ENCODE measurements around the gene LRMDA.
"Not testable (repeated sequence)": the region's sequence is repeated elsewhere in the genome, so short reads cannot be mapped to it uniquely, and the experiment has no call there.

Gene LRMDA

DNA sequence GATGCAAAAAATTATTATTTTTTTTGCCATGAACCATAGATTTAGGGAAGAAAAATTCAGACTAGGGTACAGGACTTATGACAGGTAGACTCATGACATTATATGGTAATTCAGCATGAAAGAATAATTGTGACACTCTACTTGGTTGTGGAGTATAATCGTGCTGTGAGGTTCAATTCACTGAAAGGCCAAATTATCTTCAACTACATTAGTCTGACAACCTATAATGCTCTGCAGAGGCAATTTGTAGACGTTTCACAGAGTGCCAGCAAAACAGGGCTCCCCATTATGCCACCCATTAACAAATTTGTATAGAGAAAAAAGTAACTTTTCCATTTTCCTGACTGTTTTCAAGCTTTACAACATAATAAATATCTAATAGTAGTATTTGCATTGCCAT, 292.6 kb downstream of the LRMDA start:
- in situ Hi-C loops (cut with HindIII; ENCODE audit: low sequenced_read_pairs): no loop called here

DNA sequence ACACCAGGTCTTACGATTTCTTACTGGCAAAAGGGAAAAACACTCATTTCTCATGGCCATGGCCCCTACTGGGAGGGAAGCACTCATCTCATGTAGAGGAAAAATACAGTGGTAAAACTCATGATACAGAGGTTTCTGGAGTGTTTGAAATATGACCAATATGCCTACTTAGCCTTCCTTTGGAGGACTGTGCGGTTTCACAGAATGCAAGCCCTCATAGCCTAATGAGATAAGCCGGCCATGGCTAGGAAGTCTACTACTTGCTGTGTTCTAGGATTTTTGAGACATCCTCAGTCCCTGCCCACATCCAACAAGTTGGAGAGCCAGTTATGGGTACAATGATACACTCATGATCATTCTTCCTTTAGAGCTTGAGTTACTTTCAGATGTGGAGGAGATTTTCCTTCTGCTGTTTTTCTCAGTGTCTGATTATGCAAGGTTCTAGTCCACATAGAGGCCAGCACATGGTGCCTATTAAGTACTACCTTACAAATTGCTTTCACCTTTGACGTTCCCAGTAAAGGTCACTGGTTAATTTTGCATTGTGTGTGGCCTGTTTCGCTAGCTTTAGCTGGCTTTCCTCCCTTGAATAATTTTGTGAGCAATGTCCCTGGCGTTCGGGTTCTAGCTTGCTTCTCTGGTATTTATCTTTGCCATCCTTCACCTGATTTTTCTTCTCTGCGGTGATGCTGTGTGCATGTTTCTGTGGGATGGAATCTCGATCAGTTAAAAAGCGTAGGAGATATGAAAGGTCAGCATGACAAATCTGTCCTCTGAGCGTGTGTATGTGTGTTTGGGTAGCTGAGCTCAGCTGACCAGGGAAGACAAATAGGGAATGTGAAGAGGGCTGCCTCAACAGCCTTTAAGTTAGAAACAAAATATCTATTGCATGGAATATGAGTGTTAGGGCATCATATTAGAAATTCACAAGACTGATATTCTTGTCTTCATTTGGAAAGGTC, 295.4 kb downstream of the LRMDA start:
- in situ Hi-C loops (cut with HindIII; ENCODE audit: low sequenced_read_pairs): no loop called here

GRCh38 chr10:75730847-75731246, 299.4 kb downstream of the LRMDA start:
- in situ Hi-C loops (cut with HindIII; ENCODE audit: low sequenced_read_pairs): no loop called here

DNA sequence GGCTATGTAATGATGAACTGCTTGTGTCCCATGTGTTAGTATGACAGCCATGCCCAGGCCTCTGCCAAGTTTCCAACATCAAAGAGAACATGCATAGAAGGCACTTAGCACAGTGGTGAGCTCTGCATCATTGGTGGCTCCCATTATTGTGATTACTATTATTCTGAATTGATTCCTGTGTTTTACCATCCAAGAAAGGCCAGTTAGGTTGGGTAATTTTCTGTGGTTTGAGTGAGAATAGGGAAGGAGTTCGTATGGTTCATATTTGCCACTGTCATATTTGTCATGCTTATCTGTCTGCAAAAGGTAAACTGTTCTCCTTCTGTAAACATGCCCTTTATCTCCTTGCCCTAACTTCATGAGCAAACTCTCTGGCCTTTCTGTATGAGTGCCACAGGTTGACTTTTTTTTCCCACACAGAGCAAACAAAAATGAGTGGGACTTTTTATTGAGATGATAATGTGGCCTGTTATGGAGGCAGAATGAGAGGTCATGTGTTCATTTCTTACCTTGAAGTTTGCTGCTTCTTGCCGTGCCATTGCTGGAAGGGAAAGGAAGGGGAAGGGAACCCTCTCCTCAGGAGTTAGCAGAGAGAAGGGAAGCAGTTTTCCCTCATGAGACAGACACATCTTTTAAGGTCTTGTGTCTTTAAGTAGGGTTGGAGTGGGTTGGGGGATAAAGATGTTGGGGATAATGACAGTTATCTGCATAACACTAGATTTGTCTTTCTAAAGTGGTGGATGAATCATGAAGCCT, 301.9 kb downstream of the LRMDA start:
- in situ Hi-C loops (cut with HindIII; ENCODE audit: low sequenced_read_pairs): no loop called here

GRCh38 chr10:75736151-75736640, 304.8 kb downstream of the LRMDA start:
- in situ Hi-C loops (cut with HindIII; ENCODE audit: low sequenced_read_pairs): no loop called here

DNA sequence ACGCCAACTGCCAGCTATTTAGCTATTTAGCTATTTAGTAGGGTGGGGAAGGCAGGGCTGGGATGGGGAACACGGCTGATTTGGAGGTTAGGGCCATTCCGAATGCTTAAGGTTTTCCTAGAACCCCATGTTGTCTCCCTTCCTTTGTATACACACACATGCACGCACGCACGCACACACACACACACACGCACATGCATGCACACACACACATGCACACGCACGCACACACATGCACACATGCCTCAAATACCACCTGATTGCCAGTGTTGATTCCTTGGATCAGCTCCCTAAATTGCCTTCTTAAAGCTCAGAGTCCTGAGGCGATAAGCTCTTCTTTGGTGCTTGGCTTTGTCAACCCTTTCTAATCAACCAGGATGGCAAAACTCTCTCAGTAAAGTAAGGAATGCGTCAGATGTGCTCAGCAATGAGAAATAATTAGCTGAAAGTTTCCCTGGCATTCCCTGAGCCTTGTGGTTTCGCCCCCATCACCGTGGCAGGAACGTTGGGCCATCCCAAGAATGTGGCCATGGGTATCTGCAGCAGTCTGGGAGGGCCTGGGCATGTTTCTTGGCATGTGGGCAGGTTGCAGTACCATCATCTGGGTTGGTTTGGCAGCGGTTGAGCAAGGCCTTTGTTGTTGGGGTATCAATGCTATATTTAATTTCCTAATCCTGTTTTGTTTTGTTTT, 305.6 kb downstream of the LRMDA start:
- in situ Hi-C loops (cut with HindIII; ENCODE audit: low sequenced_read_pairs): no loop called here

DNA sequence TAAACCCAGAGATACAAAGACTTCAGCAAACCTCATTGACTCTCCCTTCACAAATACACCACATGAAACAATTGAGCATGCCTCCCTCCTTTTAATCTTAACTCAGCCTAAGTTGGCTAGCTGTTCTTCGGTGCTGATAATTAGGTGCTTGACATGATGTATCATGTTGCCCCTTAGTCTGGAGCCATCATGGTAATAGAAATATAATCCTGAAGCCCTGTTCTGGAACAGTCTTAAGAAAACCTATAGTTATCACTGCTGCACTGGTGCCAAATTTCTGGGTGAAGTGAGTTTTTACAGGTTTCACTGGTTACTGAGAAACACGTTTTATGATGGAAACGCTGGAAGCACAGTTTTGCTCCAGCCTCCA, 306.1 kb downstream of the LRMDA start:
- in situ Hi-C loops (cut with HindIII; ENCODE audit: low sequenced_read_pairs): no loop called here

DNA sequence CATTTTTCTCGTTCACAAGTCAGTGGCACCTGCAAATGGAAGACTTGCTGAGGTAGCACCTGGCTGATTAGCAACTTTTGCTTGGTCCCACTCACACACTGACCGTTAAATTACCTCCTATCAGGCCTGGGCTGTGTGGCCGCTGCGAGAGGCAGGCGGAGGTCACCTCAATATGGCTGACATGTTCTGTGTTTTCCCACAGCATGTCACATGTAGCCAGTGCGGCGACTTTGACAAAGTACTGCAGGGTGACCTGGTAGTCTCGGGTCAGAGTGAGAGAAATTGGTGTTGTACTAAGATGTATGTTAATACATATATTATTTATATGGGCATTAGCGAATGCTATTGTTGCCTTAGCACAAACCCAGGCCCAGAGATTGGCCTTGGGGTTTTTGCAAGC, 307.5 kb downstream of the LRMDA start:
- in situ Hi-C loops (cut with HindIII; ENCODE audit: low sequenced_read_pairs): no loop called here

- in situ Hi-C loops (cut with HindIII; ENCODE audit: low sequenced_read_pairs): no loop called here
Measured at GRCh38 chr10:75739414-75740143, 308.2 kb downstream of the LRMDA start.

- in situ Hi-C loops (cut with HindIII; ENCODE audit: low sequenced_read_pairs): no loop called here
Measured at GRCh38 chr10:75740541-75740940, 309.1 kb downstream of the LRMDA start.

GRCh38 chr10:75742355-75742754, 310.9 kb downstream of the LRMDA start:
- in situ Hi-C loops (cut with HindIII; ENCODE audit: low sequenced_read_pairs): no loop called here

DNA sequence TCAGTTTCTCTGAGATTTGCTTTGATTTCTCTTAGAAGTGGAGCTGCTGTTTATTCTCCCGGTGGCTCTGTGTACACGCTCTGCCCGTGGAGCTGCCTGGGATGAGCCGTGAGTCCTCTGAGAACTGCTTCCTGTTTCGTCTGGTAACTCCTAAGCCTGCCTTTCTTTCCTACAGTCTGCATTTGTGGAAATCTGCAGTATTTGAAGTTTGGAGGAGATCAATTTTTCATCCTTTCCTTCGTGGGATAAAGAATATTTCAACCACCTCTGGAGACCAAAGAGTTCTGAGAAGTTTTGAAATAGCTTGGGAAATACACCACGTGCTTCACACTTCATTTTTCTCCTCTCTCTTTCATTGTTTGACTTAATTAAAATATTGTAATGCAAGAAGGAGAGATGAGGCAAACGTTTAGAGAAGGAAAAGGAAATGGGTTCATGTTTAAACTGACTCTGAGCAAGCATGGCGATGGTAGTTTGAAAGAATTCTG, 311.9 kb downstream of the LRMDA start:
- in situ Hi-C loops (cut with HindIII; ENCODE audit: low sequenced_read_pairs): no loop called here

- in situ Hi-C loops (cut with HindIII; ENCODE audit: low sequenced_read_pairs): no loop called here
Measured at GRCh38 chr10:75744261-75744660, 312.8 kb downstream of the LRMDA start.

DNA sequence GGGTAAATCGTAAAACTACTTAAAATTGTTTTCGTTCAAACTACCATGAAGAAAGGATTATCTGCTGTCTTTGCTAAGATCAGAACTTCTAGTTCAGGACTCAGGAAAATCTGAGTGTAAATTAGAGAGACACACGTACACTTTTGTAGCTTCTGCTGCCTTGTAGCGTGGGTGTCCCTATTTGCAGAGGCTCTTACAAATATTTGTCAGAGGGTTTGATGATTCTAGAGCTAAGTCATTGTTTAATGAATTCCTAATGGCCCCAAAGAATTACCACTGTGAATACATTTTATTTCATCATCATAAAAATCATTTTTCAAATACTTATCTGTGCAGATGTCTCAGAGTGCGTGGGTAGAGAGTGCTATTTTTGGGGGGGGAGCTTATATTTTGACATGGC, 314.9 kb downstream of the LRMDA start:
- in situ Hi-C loops (cut with HindIII; ENCODE audit: low sequenced_read_pairs): no loop called here

DNA sequence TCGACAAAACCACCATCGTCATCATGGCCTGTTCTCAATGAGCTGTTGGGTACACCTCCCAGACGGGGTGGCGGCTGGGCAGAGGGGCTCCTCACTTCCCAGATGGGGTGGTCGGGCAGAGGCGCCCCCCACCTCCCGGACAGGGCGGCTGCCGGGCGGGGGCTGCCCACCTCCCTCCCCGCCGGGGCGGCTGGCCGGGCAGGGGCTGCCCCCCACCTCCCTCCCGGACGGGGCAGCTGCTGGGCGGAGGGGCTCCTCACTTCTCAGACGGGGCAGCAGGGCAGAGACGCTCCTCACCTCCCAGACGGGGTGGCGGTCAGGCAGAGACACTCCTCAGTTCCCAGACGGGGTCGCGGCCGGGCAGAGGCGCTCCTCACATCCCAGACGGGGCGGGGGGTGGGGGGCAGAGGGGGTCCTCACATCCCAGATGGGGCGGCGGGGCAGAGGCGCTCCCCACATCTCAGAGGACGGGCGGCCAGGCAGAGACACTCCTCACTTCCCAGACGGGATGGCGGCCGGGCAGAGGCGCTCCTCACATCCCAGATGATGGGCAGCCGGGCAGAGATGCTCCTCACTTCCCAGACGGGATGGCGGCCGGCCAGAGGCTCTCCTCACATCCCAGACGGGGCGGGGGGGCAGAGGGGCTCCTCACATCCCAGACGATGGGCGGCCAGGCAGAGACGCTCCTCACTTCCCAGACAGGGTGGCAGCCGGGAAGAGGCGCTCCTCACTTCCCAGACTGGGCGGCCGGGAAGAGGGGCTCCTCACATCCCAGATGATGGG, 318.9 kb downstream of the LRMDA start:
- in situ Hi-C loops (cut with HindIII; ENCODE audit: low sequenced_read_pairs): not testable (repeated sequence)

DNA sequence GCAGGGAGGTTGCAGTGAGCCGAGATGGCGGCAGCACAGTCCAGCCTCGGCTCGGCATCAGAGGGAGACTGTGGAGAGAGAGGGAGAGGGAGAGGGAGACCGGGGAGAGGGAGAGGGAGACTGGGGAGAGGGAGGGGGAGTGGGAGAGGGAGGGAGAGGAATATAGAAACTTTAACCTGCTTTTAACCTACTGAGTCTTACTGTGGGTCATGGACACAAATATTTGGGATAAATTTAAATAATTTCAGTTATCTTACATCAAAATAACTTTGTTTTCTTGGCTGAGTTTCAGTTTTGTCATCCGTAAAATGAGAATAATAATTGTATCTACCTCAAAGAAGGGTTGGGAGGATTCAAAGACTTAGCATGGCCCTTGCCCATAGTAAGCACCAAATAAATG, 319.8 kb downstream of the LRMDA start:
- in situ Hi-C loops (cut with HindIII; ENCODE audit: low sequenced_read_pairs): no loop called here

GRCh38 chr10:75753621-75754020, 322.2 kb downstream of the LRMDA start:
- in situ Hi-C loops (cut with HindIII; ENCODE audit: low sequenced_read_pairs): no loop called here

DNA sequence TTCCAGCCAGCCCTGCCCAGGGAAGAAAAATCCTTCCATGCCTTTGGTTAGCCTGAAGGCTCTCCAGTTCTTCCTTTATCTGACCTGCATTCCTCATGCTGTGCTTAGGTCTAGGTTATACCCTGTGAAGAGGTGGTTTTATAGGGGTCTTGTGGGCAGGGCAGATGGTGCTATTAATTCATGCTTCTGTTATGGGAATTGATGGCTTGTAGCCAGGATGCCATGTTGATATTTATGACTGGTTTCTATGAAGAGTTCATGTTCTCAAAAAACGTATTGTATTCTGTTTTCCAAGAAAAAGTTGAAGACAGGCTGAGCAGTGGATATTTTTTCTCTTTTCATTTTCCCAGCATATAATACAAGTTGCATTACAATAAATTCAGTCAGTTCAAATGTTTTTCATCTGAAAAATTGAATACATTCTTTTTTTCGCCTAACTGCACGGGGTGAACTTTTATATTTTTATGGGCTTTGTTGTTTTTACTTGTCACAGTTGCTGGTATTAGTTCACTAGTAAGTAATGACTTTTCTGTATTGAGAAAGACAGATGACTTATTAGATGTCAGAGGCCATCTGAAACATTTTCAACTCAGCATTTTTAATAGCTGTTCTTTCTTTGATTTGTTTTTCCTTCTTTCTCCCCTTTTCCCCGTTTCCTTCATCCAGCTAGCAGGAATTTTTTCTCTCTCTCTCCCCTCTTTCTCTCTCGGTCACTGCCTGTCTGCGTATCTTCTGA, 322.8 kb downstream of the LRMDA start:
- in situ Hi-C loops (cut with HindIII; ENCODE audit: low sequenced_read_pairs): no loop called here

DNA sequence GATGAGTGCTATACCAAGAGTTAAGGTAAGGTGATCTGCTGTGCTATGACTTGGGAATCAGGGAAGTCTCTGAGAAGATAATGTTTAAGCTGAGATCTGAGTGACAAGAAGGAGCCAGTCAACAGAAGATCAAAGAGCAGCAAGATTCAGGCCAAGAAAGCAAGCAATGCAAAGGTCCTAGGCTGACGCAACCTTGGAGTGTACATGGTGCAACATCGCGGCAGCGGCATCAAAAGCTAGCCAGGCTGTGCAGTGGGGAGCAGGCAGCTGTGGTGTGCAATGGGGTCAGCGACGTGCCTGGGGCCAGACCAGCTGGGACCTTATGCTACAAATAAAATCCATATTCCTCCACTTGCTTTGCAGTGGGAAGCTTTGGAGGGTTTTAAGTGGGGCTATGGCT, 324.1 kb downstream of the LRMDA start:
- in situ Hi-C loops (cut with HindIII; ENCODE audit: low sequenced_read_pairs): no loop called here
